Activated CD4-positive, alpha-beta memory T cell treated with anti-CD3 and anti-CD28 coated beads for 36 hours (primary cell): ENCODE measurements around the gene CDKN2AIPNL. TPM values are rescaled to one million over a fixed set of nuclear protein-coding genes. Genes with fewer than 3 reads are reported as not detected.
"Not testable (repeated sequence)": the region's sequence is repeated elsewhere in the genome, so short reads cannot be mapped to it uniquely, and the experiment has no call there.

ENCODE experiments used
- CTCF ChIA-PET: fragments of 350-600 bp; sonication (Branson Sonifier 250); formaldehyde crosslinking; loops from one replicate; lab custom pipeline; 2021; ENCODE audit warnings: antibody characterized with exemption, inconsistent platforms; lab: Charles Lee
- POLR2A ChIA-PET: fragments of 350-600 bp; sonication (Branson Sonifier 250); formaldehyde crosslinking; loops from one replicate; lab custom pipeline; 2021; ENCODE audit warnings: antibody characterized with exemption; lab: Charles Lee
- DNase-seq: peaks from one replicate; pipeline ENCODE4 v3.0.0-alpha.2; 2020
- H3K27ac Mint-ChIP-seq: one replicate; pipeline ENCODE4 v1.8.0; 2021; ENCODE audit warnings: mixed read lengths
- H3K27me3 Mint-ChIP-seq: one replicate; pipeline ENCODE4 v1.8.0; 2021; ENCODE audit warnings: mixed read lengths
- H3K36me3 Mint-ChIP-seq: one replicate; pipeline ENCODE4 v1.8.0; 2021; ENCODE audit warnings: mixed read lengths
- H3K4me1 Mint-ChIP-seq: one replicate; pipeline ENCODE4 v1.8.0; 2021; ENCODE audit warnings: low read depth, mixed read lengths
- H3K4me3 Mint-ChIP-seq: one replicate; pipeline ENCODE4 v1.8.0; 2021; ENCODE audit warnings: mild to moderate bottlenecking, mixed read lengths
- H3K9me3 Mint-ChIP-seq: one replicate; pipeline ENCODE4 v1.8.0; 2021; ENCODE audit warnings: mixed read lengths
- intact Hi-C: fragments of 100-400 bp; cut with micrococcal nuclease; formaldehyde crosslinking; loops from one replicate; pipeline ENCODE4 v1.15.1; 2023
- total RNA-seq, 2 experiments: library from RNA; stranded (reverse); gene quantifications; one replicate each; pipeline ENCODE4 v1.2.3, GENCODE V29; 2021

CDKN2AIPNL gene
- total RNA-seq, 2 experiments from 2014 or later: 32.0 to 33.3 TPM

- peaks cover 3% of the 10 kb centered on the region for H3K4me1 Mint-ChIP-seq
- intact Hi-C loops: no loop called here
- CTCF ChIA-PET: interaction anchor here (0.6 to 2.1 kb wide), 5 partner anchors 9 to 195 kb away, joined by 3 to 8 read pairs (median 3); partner anchors contain the start of gene CDKN2AIPNL
- DNase-seq: no peak
- no peaks in the 10 kb centered on the region for H3K9me3 Mint-ChIP-seq
- peaks cover 44% of the 10 kb centered on the region for H3K36me3 Mint-ChIP-seq
- H3K4me3 Mint-ChIP-seq: no peak overlapping the region
- peak overlapping the region; percentile 12 for H3K27ac Mint-ChIP-seq
- POLR2A ChIA-PET: no interaction called here
- no peaks in the 10 kb centered on the region for H3K27me3 Mint-ChIP-seq
These were observed 19.4 kb downstream of the CDKN2AIPNL start for GRCh38 chr5:134392301-134392700.

- intact Hi-C loops: no loop called here
- DNase-seq: no peak
- Mint-ChIP-seq H3K4me1 (peaks cover 13% of the 10 kb centered on the region), H3K27ac (no peak overlapping the region), H3K4me3 (no peak overlapping the region), H3K9me3 (no peaks in the 10 kb centered on the region), H3K36me3 (peaks cover 46% of the 10 kb centered on the region), H3K27me3 (no peaks in the 10 kb centered on the region)
- POLR2A ChIA-PET: no interaction called here
- CTCF ChIA-PET: interaction anchor here (0.6 to 1.5 kb wide), 2 partner anchors 24 to 79 kb away, joined by 3 read pairs; partner anchors contain the start of gene CDKN2AIPNL
These were observed 24.2 kb downstream of the CDKN2AIPNL start for GRCh38 chr5:134387443-134387842.

GRCh38 chr5:134383980-134384697 is 27.5 kb downstream of the CDKN2AIPNL start:
- ChIA-PET POLR2A (interaction anchor here (1.1 to 1.2 kb wide), 3 partner anchors 10 to 27 kb away, joined by 3 to 4 read pairs (median 3); partner anchors contain the start of genes CDKN2AIPNL and UBE2B), CTCF (interaction anchor here (0.6 to 1.5 kb wide), 4 partner anchors 12 to 203 kb away, joined by 4 to 7 read pairs (median 6); partner anchors contain the start of genes CDKN2AIPNL and UBE2B)
- Mint-ChIP-seq H3K27ac (peak overlapping the region; percentile 87), H3K4me1 (peaks cover 20% of the 10 kb centered on the region), H3K9me3 (no peaks in the 10 kb centered on the region), H3K4me3 (no peak overlapping the region), H3K27me3 (no peaks in the 10 kb centered on the region), H3K36me3 (peaks cover 41% of the 10 kb centered on the region)
- intact Hi-C loops: no loop called here
- no peak for DNase-seq

- DNase-seq, H3K4me3 Mint-ChIP-seq, intact Hi-C loops, POLR2A ChIA-PET, H3K9me3 Mint-ChIP-seq, H3K27me3 Mint-ChIP-seq: not testable (repeated sequence)
- H3K36me3 Mint-ChIP-seq: peaks cover 39% of the 10 kb centered on the region
- peak overlapping the region; percentile 23 for H3K27ac Mint-ChIP-seq
- H3K4me1 Mint-ChIP-seq: peaks cover 31% of the 10 kb centered on the region
- CTCF ChIA-PET: interaction anchor here (0.8 to 1.4 kb wide), 5 partner anchors 8 to 205 kb away, joined by 3 to 4 read pairs (median 3); partner anchors contain the start of gene CDKN2AIPNL
These were observed 29.5 kb downstream of the CDKN2AIPNL start for GRCh38 chr5:134382204-134382603.

GRCh38 chr5:134380346-134380745 is 31.3 kb downstream of the CDKN2AIPNL start:
- Mint-ChIP-seq H3K4me3 (no peak overlapping the region), H3K27ac (no peak overlapping the region), H3K27me3 (no peaks in the 10 kb centered on the region), H3K4me1 (peaks cover 39% of the 10 kb centered on the region), H3K9me3 (no peaks in the 10 kb centered on the region), H3K36me3 (peaks cover 41% of the 10 kb centered on the region)
- CTCF ChIA-PET: interaction anchor here (1.0 kb wide), 1 partner anchor 8 kb away, joined by 3 read pairs; no protein-coding TSS in a partner anchor
- no peak for DNase-seq
- intact Hi-C loops: no loop called here
- POLR2A ChIA-PET: interaction anchor here (1.9 kb wide), 1 partner anchor 8 kb away, joined by 9 read pairs; the partner anchor contains the start of gene UBE2B

- Mint-ChIP-seq H3K4me1 (peaks cover 57% of the 10 kb centered on the region), H3K27me3 (peaks cover 2% of the 10 kb centered on the region)
- POLR2A ChIA-PET: no interaction called here
These were observed 37.4 kb downstream of the CDKN2AIPNL start for GRCh38 chr5:134374232-134374631.

GRCh38 chr5:134373633-134374032 is 38.0 kb downstream of the CDKN2AIPNL start:
- CTCF ChIA-PET, H3K9me3 Mint-ChIP-seq, H3K27me3 Mint-ChIP-seq, DNase-seq, H3K27ac Mint-ChIP-seq, POLR2A ChIA-PET: not testable (repeated sequence)
- Mint-ChIP-seq H3K36me3 (peaks cover 30% of the 10 kb centered on the region), H3K4me1 (peaks cover 53% of the 10 kb centered on the region), H3K4me3 (peak overlapping the region; percentile 37)
- intact Hi-C loops: loop anchor here (5.0 kb wide), 3 partner anchors 129 to 204 kb away; no protein-coding TSS in a partner anchor

More at GRCh38 chr5:134374232-134374631, 37.4 kb downstream of the CDKN2AIPNL start:
- Mint-ChIP-seq H3K36me3 (peaks cover 36% of the 10 kb centered on the region), H3K27ac (no peak overlapping the region), H3K4me3 (no peak overlapping the region), H3K9me3 (no peaks in the 10 kb centered on the region)
- CTCF ChIA-PET: interaction anchor here (0.7 to 1.0 kb wide), 2 partner anchors 204 to 213 kb away, joined by 5 to 6 read pairs; no protein-coding TSS in a partner anchor
- peak; percentile 22 for DNase-seq
- intact Hi-C loops: loop anchor here (5.0 kb wide), 3 partner anchors 128 to 203 kb away; no protein-coding TSS in a partner anchor

GRCh38 chr5:134371834-134372340 is 39.8 kb downstream of the CDKN2AIPNL start:
- Mint-ChIP-seq H3K4me3 (peak overlapping the region; percentile 92), H3K36me3 (peaks cover 30% of the 10 kb centered on the region), H3K27ac (peak overlapping the region; percentile 96), H3K4me1 (peaks cover 50% of the 10 kb centered on the region), H3K27me3 (peaks cover 2% of the 10 kb centered on the region), H3K9me3 (no peaks in the 10 kb centered on the region)
- POLR2A ChIA-PET: interaction anchor here (0.7 to 1.7 kb wide), 17 partner anchors 9 to 386 kb away, joined by 3 to 11 read pairs (median 5); partner anchors contain the start of genes CDKN2AIPNL, DDX46, PPP2CA and SAR1B
- CTCF ChIA-PET: interaction anchor here (0.7 to 2.4 kb wide), 11 partner anchors 8 to 215 kb away, joined by 3 to 16 read pairs (median 3); partner anchors contain the start of genes CDKN2AIPNL and PPP2CA
- intact Hi-C loops: loop anchor here (1.0 to 5.0 kb wide), 10 partner anchors 39 to 367 kb away; partner anchors contain the start of genes CAMLG, CDKN2AIPNL, PPP2CA and SEC24A
- peak; percentile 61 for DNase-seq

- ChIA-PET POLR2A (interaction anchor here (0.7 to 2.0 kb wide), 19 partner anchors 9 to 387 kb away, joined by 3 to 11 read pairs (median 5); partner anchors contain the start of genes CDKN2AIPNL, DDX46, JADE2 and PPP2CA), CTCF (interaction anchor here (0.7 to 3.2 kb wide), 10 partner anchors 9 to 216 kb away, joined by 3 to 16 read pairs (median 4); partner anchors contain the start of gene PPP2CA)
- Mint-ChIP-seq H3K4me3 (peak within 1 kb of the TSS; percentile 92), H3K27ac (peak within 1 kb of the TSS; percentile 96), H3K27me3 (peaks cover 2% of the 10 kb centered on the region), H3K9me3 (no peaks in the 10 kb centered on the region), H3K4me1 (peaks cover 55% of the 10 kb centered on the region), H3K36me3 (peaks cover 31% of the 10 kb centered on the region)
- peak; percentile 98 for DNase-seq
- intact Hi-C loops: loop anchor here (1.0 to 5.0 kb wide), 10 partner anchors 40 to 368 kb away; partner anchors contain the start of genes CAMLG, CDKN2AIPNL, PPP2CA and SEC24A
These were observed 40.5 kb downstream of the CDKN2AIPNL start, which contains the start of gene UBE2B for GRCh38 chr5:134370871-134371833. Gene UBE2B (plus strand): TSS chr5:134371569. CDS start chr5:134371596, 27 bp downstream.

GRCh38 chr5:134370311-134370870 is 41.3 kb downstream of the CDKN2AIPNL start:
- intact Hi-C loops: loop anchor here (2.0 to 5.0 kb wide), 7 partner anchors 132 to 368 kb away; partner anchors contain the start of genes CAMLG, SEC24A and SKP1
- POLR2A ChIA-PET: interaction anchor here (1.0 to 2.0 kb wide), 3 partner anchors 41 to 155 kb away, joined by 3 to 8 read pairs (median 3); partner anchors contain the start of genes CDKN2AIPNL, JADE2 and PPP2CA
- H3K4me3 Mint-ChIP-seq: peak overlapping the region; percentile 92
- peaks cover 2% of the 10 kb centered on the region for H3K27me3 Mint-ChIP-seq
- H3K9me3 Mint-ChIP-seq: no peaks in the 10 kb centered on the region
- CTCF ChIA-PET: interaction anchor here (0.5 to 3.2 kb wide), 3 partner anchors 64 to 217 kb away, joined by 3 to 16 read pairs (median 16); no protein-coding TSS in a partner anchor
- H3K4me1 Mint-ChIP-seq: peaks cover 56% of the 10 kb centered on the region
- peaks cover 27% of the 10 kb centered on the region for H3K36me3 Mint-ChIP-seq
- peak overlapping the region; percentile 96 for H3K27ac Mint-ChIP-seq
- peak; percentile 16 for DNase-seq
